ENCODE data around the gene MAN2A2.

MAN2A2 gene
- 174 reads per million, percentile 91 among the genes with 10 or more reads in this experiment for total RNA-seq

- peak; percentile 45 for DNase-seq
Measured at GRCh38 chr15:90902840-90903732, at the start of gene MAN2A2. Gene MAN2A2 (plus strand): TSS chr15:90903302. CDS start chr15:90904208, 906 bp downstream.

DNA sequence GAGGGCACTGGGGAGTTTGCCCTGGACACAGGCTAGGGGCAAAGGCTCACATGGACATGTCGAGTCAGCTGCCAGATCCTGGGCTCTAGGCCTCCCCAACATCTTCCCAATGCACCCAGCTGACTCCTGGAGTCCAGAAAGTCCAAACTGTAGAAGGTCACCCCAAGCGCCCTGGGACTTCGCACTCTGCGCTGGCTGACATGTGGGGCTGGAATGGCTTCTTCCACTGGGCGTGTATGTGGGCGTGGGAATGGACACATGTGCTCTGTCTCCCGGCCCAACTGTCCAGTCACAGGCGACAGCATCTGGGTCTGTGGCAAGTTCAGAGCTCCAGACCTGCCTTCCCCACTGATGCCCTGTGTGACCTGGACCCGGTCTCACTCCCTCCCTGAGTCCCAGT is 48.0 kb upstream of the MAN2A2 start:
- no peak for DNase-seq

DNA sequence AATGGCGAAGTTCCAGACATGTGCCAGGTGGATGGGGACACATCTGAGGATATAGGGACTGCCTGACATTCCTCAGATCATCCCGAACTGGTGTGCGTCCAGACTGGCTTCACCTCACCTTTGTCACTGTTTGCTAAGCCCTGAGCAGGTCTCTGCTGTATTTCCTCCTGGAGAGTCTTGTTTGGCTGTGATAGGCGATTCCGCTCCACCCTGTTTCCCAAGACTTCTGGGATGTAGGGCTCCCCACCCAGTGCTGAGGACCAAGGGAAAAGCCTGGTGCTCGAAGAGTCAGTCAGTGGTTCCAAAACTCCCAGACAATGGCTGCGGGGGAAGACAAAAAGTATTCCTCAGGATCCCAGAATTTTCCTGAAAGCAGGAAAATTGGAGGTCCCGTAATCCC is 45.8 kb upstream of the MAN2A2 start:
- no peak for DNase-seq

DNA sequence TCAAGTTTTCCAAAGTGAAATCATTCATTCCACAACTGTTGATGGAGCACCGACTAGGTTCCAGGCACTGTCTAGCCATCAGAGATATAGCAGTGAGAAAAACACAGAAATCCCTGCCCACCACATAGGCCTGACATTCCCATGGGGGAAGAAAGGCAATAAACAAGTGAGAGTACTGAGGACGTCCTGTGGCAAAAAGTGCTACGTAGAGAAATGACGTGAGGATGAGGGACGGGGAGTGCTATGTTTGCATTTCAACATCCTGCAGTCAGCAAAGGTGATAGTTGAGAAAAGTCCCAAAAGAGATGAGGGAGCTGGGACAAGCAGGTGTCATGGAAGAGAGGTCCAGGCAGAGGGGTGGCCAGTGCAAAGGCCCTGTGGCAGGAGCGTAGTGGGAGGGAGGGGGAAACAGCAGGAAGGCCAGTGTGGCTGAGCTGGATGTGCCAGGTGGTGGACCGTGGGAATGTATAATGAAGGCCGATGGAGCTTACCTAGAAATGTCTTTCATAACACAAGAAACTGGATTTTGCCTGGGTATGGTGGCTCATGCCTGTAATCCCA is 45.1 kb upstream of the MAN2A2 start:
- no peak for DNase-seq

DNA sequence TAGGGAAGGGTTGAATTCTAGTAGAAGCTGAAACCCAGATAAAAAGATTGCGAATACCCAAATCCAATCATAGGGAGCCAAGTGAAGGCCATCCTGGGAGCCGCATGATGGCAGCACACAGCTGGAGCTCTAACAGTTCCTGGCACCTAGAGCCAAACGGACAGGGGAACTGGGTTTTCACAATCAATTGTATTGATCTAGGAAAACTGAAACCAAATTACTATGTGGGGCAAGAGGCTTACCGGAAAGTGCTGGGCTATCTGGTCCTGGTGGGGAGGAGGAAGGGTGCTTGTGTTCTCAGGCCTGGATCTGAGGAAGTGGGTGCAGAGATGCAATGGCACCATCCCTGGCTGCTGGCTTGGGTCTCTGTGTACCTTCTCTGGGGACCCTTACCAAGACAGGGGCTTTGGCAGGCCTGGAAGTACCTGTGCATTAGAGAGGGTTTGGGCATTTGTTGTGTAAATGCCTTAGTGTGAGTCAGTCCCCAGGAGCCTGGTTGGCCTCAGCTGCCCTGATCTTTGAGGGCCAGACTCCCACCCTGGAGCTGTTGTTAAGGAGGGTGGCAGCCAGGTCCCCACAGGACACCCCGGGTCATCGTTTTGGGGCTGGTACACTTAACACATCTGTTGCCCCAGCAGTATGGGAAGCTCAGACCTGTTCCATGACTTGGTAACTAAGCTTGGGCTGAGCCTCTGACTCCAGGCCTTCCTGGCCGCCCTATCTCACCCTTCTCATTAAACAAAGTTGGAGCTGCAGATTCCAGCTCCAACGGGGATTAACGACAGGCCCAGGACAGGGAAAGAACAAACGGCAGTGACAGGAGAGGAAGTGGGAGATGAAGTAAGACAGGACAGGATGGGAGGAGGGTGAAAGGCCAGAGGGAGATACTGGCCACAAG is 43.6 kb upstream of the MAN2A2 start:
- DNase-seq, result no peak

DNA sequence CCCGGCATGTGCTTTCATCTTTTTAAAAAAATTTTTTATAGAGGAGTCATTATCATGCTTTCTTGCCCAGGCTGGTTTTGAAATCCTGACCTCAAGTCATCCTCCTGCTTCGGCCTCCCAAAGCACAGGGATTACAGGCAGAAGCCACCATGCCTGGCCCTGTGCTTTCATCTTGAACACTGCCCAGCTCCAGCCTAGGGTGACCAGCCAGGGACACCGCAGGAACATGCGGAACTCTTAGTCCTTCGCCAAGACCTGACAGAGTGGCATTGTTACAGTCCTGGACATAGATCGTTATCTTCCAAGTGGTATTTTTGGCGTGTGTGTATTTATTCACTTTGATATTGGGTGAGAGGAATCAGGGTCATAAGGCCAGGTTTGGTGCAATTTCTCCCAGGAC is 42.7 kb upstream of the MAN2A2 start:
- DNase-seq, result no peak

DNA sequence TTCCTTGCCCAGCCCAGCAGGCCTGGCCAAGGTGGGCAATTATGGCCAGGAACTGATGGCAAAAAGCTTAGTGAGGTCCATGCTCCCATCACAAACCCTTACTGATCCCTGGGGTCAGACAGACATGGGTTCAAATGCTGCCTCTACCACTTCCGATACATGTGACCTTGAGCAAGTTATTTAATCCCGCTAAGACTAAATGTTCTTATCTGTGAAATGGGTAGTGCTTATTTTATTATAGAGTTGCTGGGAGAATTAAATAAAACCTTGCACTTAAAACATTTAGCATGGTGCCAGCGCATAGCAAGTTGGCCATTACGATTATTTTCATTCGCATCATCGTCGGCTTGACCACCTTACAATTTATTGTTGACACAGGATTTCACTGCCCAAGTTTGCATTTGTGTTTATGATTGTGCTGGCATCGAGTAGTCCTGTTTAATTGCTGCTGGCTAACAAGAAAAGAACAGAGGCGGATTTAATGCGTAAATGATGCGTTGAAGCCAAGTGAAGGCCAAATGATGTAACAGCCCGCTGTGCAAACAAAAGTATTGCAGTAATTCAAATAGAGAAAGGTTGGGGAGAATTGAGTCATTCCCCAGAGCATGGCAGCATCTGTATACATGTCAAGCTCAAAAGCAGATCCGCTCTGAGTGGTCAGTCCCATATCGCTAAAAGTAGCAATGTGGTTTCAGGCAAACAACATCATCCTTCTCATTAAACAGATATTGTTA is 42.0 kb upstream of the MAN2A2 start:
- DNase-seq, result no peak

GRCh38 chr15:90862487-90862886 is 40.6 kb upstream of the MAN2A2 start:
- DNase-seq, result no peak

- DNase-seq, result no peak
Measured at GRCh38 chr15:90862964-90863778, 39.9 kb upstream of the MAN2A2 start.

GRCh38 chr15:90863987-90864386 is 39.1 kb upstream of the MAN2A2 start:
- DNase-seq, result no peak

GRCh38 chr15:90864507-90864906 is 38.6 kb upstream of the MAN2A2 start:
- DNase-seq, result no peak

DNA sequence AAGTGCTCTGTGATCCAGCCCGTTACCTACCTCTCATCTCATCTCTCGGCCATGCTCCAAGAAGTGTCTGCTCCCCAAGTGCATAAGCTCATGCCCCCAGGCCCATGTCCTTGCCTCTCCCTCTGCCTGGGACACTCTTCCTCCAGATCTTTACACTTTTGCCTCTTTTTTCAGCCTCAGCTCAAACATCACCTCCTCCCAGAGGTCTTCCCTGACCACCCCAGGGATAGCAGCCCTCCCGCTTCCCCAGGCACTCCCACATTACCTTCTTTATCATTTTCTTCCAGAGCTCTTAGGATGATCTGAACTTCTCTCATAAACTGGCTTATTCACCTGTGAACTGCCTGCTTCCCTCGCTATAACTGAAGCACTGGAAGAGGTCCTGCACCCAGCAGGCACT is 37.4 kb upstream of the MAN2A2 start:
- no peak for DNase-seq

- no peak for DNase-seq
Measured at GRCh38 chr15:90866161-90866715, 36.9 kb upstream of the MAN2A2 start.

DNA sequence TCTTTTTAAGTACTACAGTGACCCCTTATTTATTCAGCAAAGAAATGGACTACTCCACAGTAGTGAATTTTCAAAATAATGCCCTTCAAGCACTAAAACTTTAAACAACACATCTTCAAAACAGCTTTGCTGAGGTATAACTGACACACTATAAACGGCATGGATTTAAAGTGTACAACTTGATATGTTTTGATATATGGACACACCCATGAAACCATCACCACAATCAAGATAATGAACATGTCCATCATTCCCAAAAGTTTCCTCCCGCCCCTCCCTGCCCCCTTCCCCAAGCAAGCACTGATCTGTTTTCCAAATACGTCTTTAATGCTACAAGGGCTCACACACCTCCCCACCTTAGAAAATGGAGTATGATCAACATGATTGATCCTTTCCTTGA is 36.3 kb upstream of the MAN2A2 start:
- no peak for DNase-seq

DNA sequence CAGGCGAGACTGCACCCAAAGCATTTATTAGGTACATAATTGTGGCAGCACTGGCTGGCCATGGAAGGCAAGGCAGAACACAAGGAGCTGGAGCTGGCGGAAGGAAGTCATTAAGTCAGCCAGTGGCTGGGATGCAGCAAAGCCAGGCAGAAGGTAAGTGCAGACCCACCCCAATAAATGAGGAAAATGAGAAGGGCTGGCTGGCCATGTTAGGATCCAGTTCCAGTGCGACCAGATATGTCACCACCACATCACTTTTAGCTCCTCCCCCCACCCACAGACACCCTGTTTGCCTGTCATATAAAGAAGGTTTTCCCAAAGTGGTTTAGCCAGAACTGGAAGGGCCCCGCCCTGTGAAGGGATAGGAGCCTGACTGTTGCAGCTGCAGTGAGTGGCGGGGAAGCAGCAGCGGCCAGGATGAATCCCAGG is 34.8 kb upstream of the MAN2A2 start, which contains the start of gene FURIN:
FURIN (plus strand) TSS at position 328 of the 429 bp plus-strand sequence. CDS start 7,153 bp downstream, outside the sequence.
- DNase-seq, result no peak

- no peak for DNase-seq
Measured at GRCh38 chr15:90869140-90869541, 34.0 kb upstream of the MAN2A2 start.

GRCh38 chr15:90869601-90870353 is 33.3 kb upstream of the MAN2A2 start:
- peak; percentile 41 for DNase-seq

DNA sequence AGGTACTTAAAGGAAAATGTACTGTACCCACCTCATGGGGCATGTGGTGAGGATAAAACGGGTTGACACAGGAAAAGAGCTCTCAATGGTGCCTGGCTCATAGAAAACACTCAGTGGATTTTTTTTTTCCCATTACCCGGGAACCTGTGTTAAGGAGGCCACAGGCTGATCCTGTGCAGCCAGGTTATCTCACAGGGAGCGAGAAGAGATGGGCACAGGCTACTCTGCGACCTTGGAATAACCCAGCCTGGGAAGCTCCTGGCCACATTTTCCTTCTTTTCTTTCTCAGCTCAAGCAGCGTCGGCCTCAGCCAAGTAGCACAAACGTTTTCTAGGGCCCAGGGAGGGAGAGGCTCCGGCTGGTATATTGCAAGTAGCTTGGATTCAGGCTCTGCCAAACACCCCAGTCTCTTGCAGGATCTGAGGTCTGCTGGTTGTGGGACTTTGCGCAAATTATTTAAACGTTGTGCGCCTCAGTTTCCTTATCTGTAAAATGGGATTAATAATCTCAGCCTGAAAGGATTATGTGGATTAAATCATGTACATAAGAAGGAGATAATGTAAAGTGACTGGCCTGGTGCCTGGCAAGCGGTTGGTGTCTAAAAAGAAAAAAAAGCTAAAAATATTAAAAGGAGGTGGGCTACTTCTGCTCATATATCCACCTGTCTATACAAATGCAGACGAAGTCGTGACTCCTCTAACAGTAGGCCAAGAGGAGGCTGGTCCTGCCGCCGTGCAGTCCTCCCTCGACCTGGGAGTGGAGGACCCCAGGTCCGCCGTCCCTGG is 32.6 kb upstream of the MAN2A2 start:
- no peak for DNase-seq

DNA sequence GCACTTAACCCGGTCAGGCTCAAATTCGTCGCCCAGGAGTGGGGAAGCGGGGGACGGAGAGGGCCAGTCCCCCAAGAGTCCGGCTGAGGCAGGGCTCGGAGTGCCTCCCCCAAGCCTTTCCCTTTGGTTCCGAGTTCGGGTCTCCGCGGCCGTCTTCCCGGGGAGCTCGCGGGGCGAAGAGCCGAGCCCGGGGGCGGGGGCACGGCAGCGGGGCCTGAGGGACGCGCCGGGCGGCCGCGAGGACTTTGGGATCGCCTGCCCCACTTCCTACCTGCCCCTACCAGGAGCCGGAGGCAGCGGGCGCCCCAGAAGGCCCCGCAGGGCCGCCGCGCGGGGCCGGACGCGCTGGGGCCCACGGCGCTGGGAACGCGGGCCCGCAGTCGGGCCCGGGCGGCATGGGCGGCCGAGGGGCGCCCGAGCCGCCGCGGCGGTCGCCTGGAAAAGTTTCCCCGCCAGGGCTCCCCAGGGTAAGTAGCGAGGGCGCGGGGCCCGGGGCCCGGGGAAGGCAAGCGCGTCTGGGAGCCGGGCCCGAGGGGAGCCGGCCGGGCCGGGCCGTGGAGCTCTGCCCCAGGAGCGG is 31.9 kb upstream of the MAN2A2 start:
- DNase-seq, result no peak

Measured in effector CD4-positive, alpha-beta T cell (primary cell).